Measurements from ENCODE around the gene CACNA1E.
"Not testable (repeated sequence)": the region's sequence is repeated elsewhere in the genome, so short reads cannot be mapped to it uniquely, and the experiment has no call there.

The CACNA1E gene

GRCh38 chr1:181518152-181518551, 34.8 kb downstream of the CACNA1E start:
- no peak overlapping the region for H3K4me3 Mint-ChIP-seq
- no peaks in the 10 kb centered on the region for H3K36me3 Mint-ChIP-seq (ENCODE audit: low read depth)
- no peaks in the 10 kb centered on the region for H3K9me3 Mint-ChIP-seq
- DNase-seq = no peak
- H3K27ac Mint-ChIP-seq = no peak overlapping the region
- no peaks in the 10 kb centered on the region for H3K4me1 Mint-ChIP-seq (ENCODE audit: low read depth)
- H3K27me3 Mint-ChIP-seq = no peaks in the 10 kb centered on the region

- Mint-ChIP-seq H3K4me3 (no peak overlapping the region), H3K4me1 (ENCODE audit: low read depth) (no peaks in the 10 kb centered on the region), H3K27me3 (no peaks in the 10 kb centered on the region), H3K9me3 (no peaks in the 10 kb centered on the region), H3K27ac (no peak overlapping the region), H3K36me3 (ENCODE audit: low read depth) (no peaks in the 10 kb centered on the region)
- DNase-seq = no peak
These were observed 39.5 kb downstream of the CACNA1E start for GRCh38 chr1:181522864-181523263.

GRCh38 chr1:181525104-181525721, 41.9 kb downstream of the CACNA1E start:
- Mint-ChIP-seq H3K36me3 (ENCODE audit: low read depth) (no peaks in the 10 kb centered on the region), H3K27ac (no peak overlapping the region), H3K9me3 (peaks cover 12% of the 10 kb centered on the region), H3K4me3 (no peak overlapping the region), H3K27me3 (peaks cover 2% of the 10 kb centered on the region), H3K4me1 (ENCODE audit: low read depth) (no peaks in the 10 kb centered on the region)
- DNase-seq = no peak

- DNase-seq; H3K4me1 Mint-ChIP-seq (ENCODE audit: low read depth); H3K4me3 Mint-ChIP-seq; H3K27ac Mint-ChIP-seq; H3K36me3 Mint-ChIP-seq (ENCODE audit: low read depth): not testable (repeated sequence)
- Mint-ChIP-seq H3K9me3 (peaks cover 12% of the 10 kb centered on the region), H3K27me3 (peaks cover 11% of the 10 kb centered on the region)
These were observed 44.9 kb downstream of the CACNA1E start for GRCh38 chr1:181528241-181528640.

- H3K27ac Mint-ChIP-seq = no peak overlapping the region
These were observed 48.1 kb downstream of the CACNA1E start for GRCh38 chr1:181531441-181531840.

GRCh38 chr1:181531951-181532600, 48.8 kb downstream of the CACNA1E start:
- no peaks in the 10 kb centered on the region for H3K4me1 Mint-ChIP-seq (ENCODE audit: low read depth)
- peaks cover 15% of the 10 kb centered on the region for H3K27me3 Mint-ChIP-seq
- H3K9me3 Mint-ChIP-seq = peaks cover 12% of the 10 kb centered on the region
- H3K4me3 Mint-ChIP-seq = no peak overlapping the region
- no peak for DNase-seq
- no peaks in the 10 kb centered on the region for H3K36me3 Mint-ChIP-seq (ENCODE audit: low read depth)
- no peak overlapping the region for H3K27ac Mint-ChIP-seq

More at GRCh38 chr1:181531441-181531840, 48.1 kb downstream of the CACNA1E start:
- Mint-ChIP-seq H3K4me1 (ENCODE audit: low read depth) (no peaks in the 10 kb centered on the region), H3K9me3 (peaks cover 12% of the 10 kb centered on the region), H3K27me3 (peaks cover 15% of the 10 kb centered on the region), H3K36me3 (ENCODE audit: low read depth) (no peaks in the 10 kb centered on the region), H3K4me3 (no peak overlapping the region)
- DNase-seq = no peak

GRCh38 chr1:181538836-181539235, 55.5 kb downstream of the CACNA1E start:
- Mint-ChIP-seq H3K36me3 (ENCODE audit: low read depth) (no peaks in the 10 kb centered on the region), H3K9me3 (no peaks in the 10 kb centered on the region), H3K27ac (no peak overlapping the region), H3K27me3 (peaks cover 38% of the 10 kb centered on the region), H3K4me1 (ENCODE audit: low read depth) (no peaks in the 10 kb centered on the region), H3K4me3 (no peak overlapping the region)
- no peak for DNase-seq

GRCh38 chr1:181541458-181541857, 58.1 kb downstream of the CACNA1E start:
- Mint-ChIP-seq H3K4me3 (no peak overlapping the region), H3K27me3 (peaks cover 44% of the 10 kb centered on the region), H3K9me3 (no peaks in the 10 kb centered on the region), H3K4me1 (ENCODE audit: low read depth) (no peaks in the 10 kb centered on the region), H3K27ac (no peak overlapping the region), H3K36me3 (ENCODE audit: low read depth) (no peaks in the 10 kb centered on the region)
- no peak for DNase-seq

- Mint-ChIP-seq H3K27ac (no peak overlapping the region), H3K36me3 (ENCODE audit: low read depth) (no peaks in the 10 kb centered on the region)
These were observed 58.6 kb downstream of the CACNA1E start for GRCh38 chr1:181541947-181542346.

GRCh38 chr1:181542406-181542805, 59.1 kb downstream of the CACNA1E start:
- not testable (repeated sequence) for H3K36me3 Mint-ChIP-seq (ENCODE audit: low read depth)

More at GRCh38 chr1:181541947-181542346, 58.6 kb downstream of the CACNA1E start:
- Mint-ChIP-seq H3K27me3 (peaks cover 48% of the 10 kb centered on the region), H3K9me3 (no peaks in the 10 kb centered on the region), H3K4me3 (no peak overlapping the region), H3K4me1 (ENCODE audit: low read depth) (no peaks in the 10 kb centered on the region)
- DNase-seq = no peak

GRCh38 chr1:181545395-181545794, 62.1 kb downstream of the CACNA1E start:
- Mint-ChIP-seq H3K9me3 (no peaks in the 10 kb centered on the region), H3K4me3 (no peak overlapping the region), H3K36me3 (ENCODE audit: low read depth) (no peaks in the 10 kb centered on the region), H3K27ac (no peak overlapping the region), H3K27me3 (peaks cover 46% of the 10 kb centered on the region), H3K4me1 (ENCODE audit: low read depth) (no peaks in the 10 kb centered on the region)
- no peak for DNase-seq

More at GRCh38 chr1:181542406-181542805, 59.1 kb downstream of the CACNA1E start:
- H3K27ac Mint-ChIP-seq; H3K4me1 Mint-ChIP-seq (ENCODE audit: low read depth); DNase-seq; H3K9me3 Mint-ChIP-seq; H3K4me3 Mint-ChIP-seq: not testable (repeated sequence)
- H3K27me3 Mint-ChIP-seq = peaks cover 49% of the 10 kb centered on the region

GRCh38 chr1:181548497-181548896, 65.2 kb downstream of the CACNA1E start:
- DNase-seq = no peak
- H3K4me1 Mint-ChIP-seq (ENCODE audit: low read depth) = no peaks in the 10 kb centered on the region
- H3K36me3 Mint-ChIP-seq (ENCODE audit: low read depth) = no peaks in the 10 kb centered on the region
- H3K27ac Mint-ChIP-seq = no peak overlapping the region
- H3K9me3 Mint-ChIP-seq = no peaks in the 10 kb centered on the region
- H3K27me3 Mint-ChIP-seq = peaks cover 39% of the 10 kb centered on the region
- no peak overlapping the region for H3K4me3 Mint-ChIP-seq

GRCh38 chr1:181551249-181551648, 67.9 kb downstream of the CACNA1E start:
- no peaks in the 10 kb centered on the region for H3K4me1 Mint-ChIP-seq (ENCODE audit: low read depth)
- no peaks in the 10 kb centered on the region for H3K36me3 Mint-ChIP-seq (ENCODE audit: low read depth)
- no peaks in the 10 kb centered on the region for H3K9me3 Mint-ChIP-seq
- H3K27ac Mint-ChIP-seq = no peak overlapping the region
- peaks cover 35% of the 10 kb centered on the region for H3K27me3 Mint-ChIP-seq
- H3K4me3 Mint-ChIP-seq = no peak overlapping the region
- no peak for DNase-seq

GRCh38 chr1:181551754-181552153, 68.4 kb downstream of the CACNA1E start:
- Mint-ChIP-seq H3K4me1 (ENCODE audit: low read depth) (no peaks in the 10 kb centered on the region), H3K36me3 (ENCODE audit: low read depth) (no peaks in the 10 kb centered on the region), H3K27ac (no peak overlapping the region), H3K27me3 (peaks cover 32% of the 10 kb centered on the region), H3K9me3 (no peaks in the 10 kb centered on the region), H3K4me3 (no peak overlapping the region)
- no peak for DNase-seq

- H3K4me1 Mint-ChIP-seq (ENCODE audit: low read depth) = no peaks in the 10 kb centered on the region
- H3K4me3 Mint-ChIP-seq = no peak overlapping the region
- no peaks in the 10 kb centered on the region for H3K9me3 Mint-ChIP-seq
- no peaks in the 10 kb centered on the region for H3K36me3 Mint-ChIP-seq (ENCODE audit: low read depth)
- no peak for DNase-seq
- no peak overlapping the region for H3K27ac Mint-ChIP-seq
- peaks cover 15% of the 10 kb centered on the region for H3K27me3 Mint-ChIP-seq
These were observed 71.1 kb downstream of the CACNA1E start for GRCh38 chr1:181554465-181554864.
